Measurements from ENCODE around the gene BRDT. TPM values are rescaled to one million over a fixed set of nuclear protein-coding genes. Genes with fewer than 3 reads are reported as not detected.

BRDT gene
- not detected in 2 replicates for total RNA-seq

DNA sequence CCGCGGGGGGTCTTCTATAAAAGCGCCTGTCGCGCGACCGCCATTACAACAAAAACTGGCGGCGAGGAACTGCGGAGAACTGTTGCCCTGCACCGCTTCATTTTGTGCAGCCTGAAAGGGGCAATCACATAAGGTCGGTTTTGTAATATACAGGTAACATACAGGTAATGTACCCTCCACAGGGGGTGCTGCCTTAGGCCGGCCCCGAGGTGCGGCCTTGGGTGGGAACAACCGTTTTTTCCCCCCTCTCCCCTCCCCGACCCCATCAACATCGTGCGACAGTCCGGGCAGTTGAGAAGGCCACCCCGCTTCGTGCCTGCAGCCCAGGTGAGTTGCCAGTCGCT lies at the start of gene BRDT:
BRDT (plus strand) TSS at position 46 of the 344 bp plus-strand sequence. CDS start 13,354 bp downstream, outside the sequence.
- DNase-seq = no peak
- intact Hi-C loops (cut with micrococcal nuclease) = no loop called here
- peaks cover 13% of the 10 kb centered on the region for H3K4me1 Mint-ChIP-seq

DNA sequence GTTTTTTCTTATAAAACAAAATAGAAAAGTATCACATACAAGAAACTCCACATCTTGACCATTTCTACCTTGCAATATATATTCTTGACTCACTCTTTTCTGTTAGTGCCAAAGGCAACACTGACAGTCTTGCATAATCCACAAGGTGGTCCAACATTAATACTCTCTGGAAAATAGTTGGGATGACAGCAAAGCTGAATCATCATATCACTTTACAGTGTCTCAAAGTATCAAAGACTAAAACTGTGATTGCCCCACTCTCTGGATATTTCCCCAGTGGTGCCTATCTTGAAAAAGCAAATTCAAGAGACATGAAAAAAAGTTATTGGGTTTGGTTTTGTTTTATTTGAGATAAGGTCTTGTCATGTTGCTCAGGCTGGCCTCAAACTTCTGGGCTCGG lies 48.6 kb upstream of the BRDT start:
- no peaks in the 10 kb centered on the region for H3K36me3 Mint-ChIP-seq (ENCODE audit: low read depth)
- no peak overlapping the region for H3K4me3 Mint-ChIP-seq
- intact Hi-C loops (cut with micrococcal nuclease) = no loop called here
- H3K27ac Mint-ChIP-seq = no peak overlapping the region
- H3K27me3 Mint-ChIP-seq = peaks cover 20% of the 10 kb centered on the region
- H3K9me3 Mint-ChIP-seq = no peaks in the 10 kb centered on the region
- no peak for DNase-seq
- peaks cover 9% of the 10 kb centered on the region for H3K4me1 Mint-ChIP-seq

More for the DNA sequence above, at the start of gene BRDT:
- Mint-ChIP-seq H3K4me3 (peak within 1 kb of the TSS; percentile 42), H3K27me3 (no peaks in the 10 kb centered on the region), H3K9me3 (peaks cover 16% of the 10 kb centered on the region), H3K27ac (peak within 1 kb of the TSS; percentile 69), H3K36me3 (ENCODE audit: low read depth) (peaks cover 2% of the 10 kb centered on the region)

DNA sequence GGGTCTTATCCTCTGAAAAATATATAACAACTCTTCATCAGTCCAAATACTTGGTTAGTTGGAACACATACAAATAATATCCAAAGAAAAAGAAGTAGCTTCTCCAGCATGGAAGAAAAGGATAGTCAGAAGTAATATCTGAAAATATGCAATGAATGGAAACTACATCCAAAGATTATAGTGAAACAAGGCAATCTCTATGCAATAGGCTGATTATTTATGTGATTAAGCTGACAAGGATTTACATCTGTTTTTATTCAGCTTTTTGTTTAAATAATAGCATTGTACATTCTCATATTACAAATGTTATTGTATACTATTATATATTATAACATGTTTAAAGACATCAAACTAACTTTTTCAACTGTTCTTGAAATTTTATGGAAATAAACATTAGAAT lies 48.0 kb upstream of the BRDT start:
- Mint-ChIP-seq H3K9me3 (no peaks in the 10 kb centered on the region), H3K4me3 (no peak overlapping the region), H3K4me1 (peaks cover 2% of the 10 kb centered on the region), H3K27ac (no peak overlapping the region), H3K27me3 (peaks cover 20% of the 10 kb centered on the region), H3K36me3 (ENCODE audit: low read depth) (no peaks in the 10 kb centered on the region)
- no peak for DNase-seq
- intact Hi-C loops (cut with micrococcal nuclease) = no loop called here

DNA sequence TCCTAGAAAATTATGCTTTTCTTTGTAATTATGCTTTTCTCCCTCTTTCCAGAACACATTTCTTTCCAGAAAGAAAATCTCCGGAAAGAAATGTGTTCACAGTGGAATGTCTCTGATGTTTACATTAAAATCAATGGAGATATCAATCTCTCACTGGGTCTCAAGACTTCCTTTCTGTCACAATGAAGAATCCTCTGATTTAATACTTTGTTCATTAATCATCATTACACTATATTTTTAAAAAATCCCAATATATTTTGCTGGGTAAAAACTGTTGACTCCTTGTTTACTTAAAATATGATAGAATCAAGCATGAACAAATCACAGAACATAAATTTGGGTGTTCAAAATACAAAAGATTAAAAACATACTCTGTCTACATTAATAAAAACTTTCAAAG lies 36.9 kb upstream of the BRDT start:
- H3K36me3 Mint-ChIP-seq (ENCODE audit: low read depth) = no peaks in the 10 kb centered on the region
- intact Hi-C loops (cut with micrococcal nuclease) = no loop called here
- no peaks in the 10 kb centered on the region for H3K4me1 Mint-ChIP-seq
- H3K4me3 Mint-ChIP-seq = no peak overlapping the region
- no peak for DNase-seq
- peaks cover 17% of the 10 kb centered on the region for H3K27me3 Mint-ChIP-seq
- H3K27ac Mint-ChIP-seq = no peak overlapping the region
- H3K9me3 Mint-ChIP-seq = no peaks in the 10 kb centered on the region

DNA sequence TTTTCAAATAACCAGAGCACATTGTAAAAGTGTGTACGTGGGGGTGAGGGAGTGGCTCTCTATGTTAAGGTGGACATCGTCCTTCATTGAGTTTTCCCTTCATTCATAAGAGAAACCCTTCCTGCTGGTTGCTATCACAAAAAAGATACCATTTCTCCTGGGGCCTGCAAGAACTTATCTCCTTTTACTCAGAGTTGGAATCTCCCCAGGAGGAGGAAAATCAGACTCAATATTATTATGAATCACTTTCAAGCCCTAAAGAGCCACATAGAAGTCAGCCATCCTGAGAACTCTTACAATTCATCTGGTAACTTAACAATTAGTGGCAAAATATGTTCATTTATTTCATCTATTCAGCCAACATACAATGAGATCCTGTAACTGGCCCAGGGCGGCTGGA lies 36.2 kb upstream of the BRDT start:
- Mint-ChIP-seq H3K9me3 (no peaks in the 10 kb centered on the region), H3K27me3 (peaks cover 17% of the 10 kb centered on the region), H3K4me3 (no peak overlapping the region), H3K4me1 (no peaks in the 10 kb centered on the region), H3K36me3 (ENCODE audit: low read depth) (no peaks in the 10 kb centered on the region), H3K27ac (no peak overlapping the region)
- intact Hi-C loops (cut with micrococcal nuclease) = no loop called here
- DNase-seq = no peak

DNA sequence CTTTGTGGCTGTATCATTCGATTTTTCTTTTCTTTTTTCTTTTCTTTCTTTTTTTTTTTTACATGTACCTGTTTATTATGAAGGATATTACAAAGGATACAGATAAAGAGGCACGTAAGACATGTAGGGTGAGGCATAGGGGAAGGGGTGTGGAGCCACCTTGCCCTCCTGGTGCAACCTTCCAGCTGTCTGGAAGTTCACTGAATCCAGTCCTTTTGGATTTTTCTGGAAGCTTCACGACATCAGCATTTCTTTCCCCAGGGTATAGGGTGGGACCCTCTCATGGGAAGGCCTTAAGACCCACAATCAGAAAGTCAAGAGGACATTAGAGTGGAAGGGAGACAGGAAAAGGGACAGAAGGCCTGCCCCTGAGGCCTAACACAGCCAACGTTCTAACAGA lies 33.2 kb upstream of the BRDT start:
- Mint-ChIP-seq H3K9me3 (no peaks in the 10 kb centered on the region), H3K27ac (no peak overlapping the region), H3K36me3 (ENCODE audit: low read depth) (no peaks in the 10 kb centered on the region), H3K27me3 (peaks cover 13% of the 10 kb centered on the region), H3K4me3 (no peak overlapping the region), H3K4me1 (no peaks in the 10 kb centered on the region)
- no peak for DNase-seq
- intact Hi-C loops (cut with micrococcal nuclease) = no loop called here

DNA sequence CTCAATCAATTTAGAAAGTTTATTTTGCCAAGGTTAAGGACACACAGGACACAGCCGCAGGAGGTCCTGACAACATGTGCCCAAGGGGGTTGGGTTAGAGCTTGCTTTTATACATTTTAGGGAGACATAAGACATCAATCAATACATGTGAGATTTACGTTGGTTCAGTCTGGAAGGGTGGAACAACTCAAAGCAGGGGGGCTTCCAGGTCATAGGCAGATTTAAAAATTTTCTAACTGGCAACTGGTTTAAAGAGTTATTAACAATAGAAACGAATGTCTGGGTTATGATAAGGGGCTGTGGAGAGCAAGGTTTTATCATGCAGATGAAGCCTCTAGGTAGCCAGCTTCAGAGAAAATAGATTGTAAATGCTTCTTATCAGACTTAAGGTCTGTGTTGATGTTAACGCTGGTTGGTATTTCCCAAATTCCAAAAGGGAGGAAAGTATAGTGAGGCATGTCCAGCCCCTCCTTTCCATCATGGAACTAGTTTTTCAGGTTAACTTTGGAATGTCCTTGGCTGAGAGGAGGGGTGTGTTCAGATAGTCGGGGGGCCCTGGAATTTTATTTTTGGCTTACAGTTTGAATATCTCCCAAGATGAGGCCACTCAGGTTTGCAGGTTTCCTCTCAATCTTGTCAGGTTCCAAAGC lies 32.3 kb upstream of the BRDT start:
- no peak for DNase-seq
- H3K27me3 Mint-ChIP-seq = peaks cover 15% of the 10 kb centered on the region
- no peaks in the 10 kb centered on the region for H3K36me3 Mint-ChIP-seq (ENCODE audit: low read depth)
- H3K9me3 Mint-ChIP-seq = no peaks in the 10 kb centered on the region
- no peaks in the 10 kb centered on the region for H3K4me1 Mint-ChIP-seq
- no peak overlapping the region for H3K27ac Mint-ChIP-seq
- intact Hi-C loops (cut with micrococcal nuclease) = no loop called here
- no peak overlapping the region for H3K4me3 Mint-ChIP-seq

DNA sequence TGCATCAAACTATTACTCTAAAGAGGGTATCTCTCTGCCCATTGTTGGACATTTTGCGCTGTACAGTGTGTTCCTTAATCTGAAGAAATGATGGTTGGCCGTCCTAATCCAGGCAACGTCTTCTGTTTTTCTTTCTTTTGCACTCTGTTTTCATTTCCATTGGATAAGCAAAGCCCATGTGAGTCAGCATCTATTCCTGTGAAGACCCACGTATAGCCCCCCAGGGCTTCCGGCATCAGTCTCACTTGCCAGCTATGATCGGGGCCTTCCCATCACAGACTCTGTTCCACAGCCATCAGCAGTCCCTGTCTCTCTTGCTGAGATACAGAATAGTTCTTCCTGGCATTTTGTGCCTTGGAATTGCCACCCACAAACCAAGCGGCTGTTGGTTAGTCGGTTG lies 29.2 kb upstream of the BRDT start:
- Mint-ChIP-seq H3K4me3 (no peak overlapping the region), H3K9me3 (peaks cover 6% of the 10 kb centered on the region), H3K27me3 (peaks cover 7% of the 10 kb centered on the region), H3K27ac (no peak overlapping the region), H3K4me1 (peaks cover 7% of the 10 kb centered on the region), H3K36me3 (ENCODE audit: low read depth) (no peaks in the 10 kb centered on the region)
- intact Hi-C loops (cut with micrococcal nuclease) = no loop called here
- DNase-seq = no peak

DNA sequence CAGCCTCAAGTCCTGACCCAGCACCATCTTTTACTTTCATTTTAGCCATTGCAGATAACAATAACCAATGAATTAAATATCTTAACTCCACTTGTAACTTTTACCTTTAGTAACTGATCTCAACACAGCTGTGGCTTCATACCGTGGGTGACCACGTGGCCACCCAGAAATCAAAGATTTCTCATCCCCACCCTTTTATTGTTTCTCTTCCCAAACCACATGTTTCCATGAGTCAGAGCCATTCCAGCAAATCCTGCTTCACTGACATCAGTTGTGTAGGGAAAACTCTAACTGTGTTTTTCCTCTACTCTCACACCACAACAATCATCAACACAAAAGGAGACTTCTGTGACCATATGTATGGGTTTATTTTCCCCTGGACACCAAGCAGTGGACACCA lies 25.1 kb upstream of the BRDT start:
- Mint-ChIP-seq H3K36me3 (ENCODE audit: low read depth) (no peaks in the 10 kb centered on the region), H3K27me3 (peaks cover 10% of the 10 kb centered on the region), H3K27ac (peak overlapping the region; percentile 6), H3K9me3 (peaks cover 6% of the 10 kb centered on the region), H3K4me3 (no peak overlapping the region), H3K4me1 (peaks cover 7% of the 10 kb centered on the region)
- intact Hi-C loops (cut with micrococcal nuclease) = no loop called here
- no peak for DNase-seq

DNA sequence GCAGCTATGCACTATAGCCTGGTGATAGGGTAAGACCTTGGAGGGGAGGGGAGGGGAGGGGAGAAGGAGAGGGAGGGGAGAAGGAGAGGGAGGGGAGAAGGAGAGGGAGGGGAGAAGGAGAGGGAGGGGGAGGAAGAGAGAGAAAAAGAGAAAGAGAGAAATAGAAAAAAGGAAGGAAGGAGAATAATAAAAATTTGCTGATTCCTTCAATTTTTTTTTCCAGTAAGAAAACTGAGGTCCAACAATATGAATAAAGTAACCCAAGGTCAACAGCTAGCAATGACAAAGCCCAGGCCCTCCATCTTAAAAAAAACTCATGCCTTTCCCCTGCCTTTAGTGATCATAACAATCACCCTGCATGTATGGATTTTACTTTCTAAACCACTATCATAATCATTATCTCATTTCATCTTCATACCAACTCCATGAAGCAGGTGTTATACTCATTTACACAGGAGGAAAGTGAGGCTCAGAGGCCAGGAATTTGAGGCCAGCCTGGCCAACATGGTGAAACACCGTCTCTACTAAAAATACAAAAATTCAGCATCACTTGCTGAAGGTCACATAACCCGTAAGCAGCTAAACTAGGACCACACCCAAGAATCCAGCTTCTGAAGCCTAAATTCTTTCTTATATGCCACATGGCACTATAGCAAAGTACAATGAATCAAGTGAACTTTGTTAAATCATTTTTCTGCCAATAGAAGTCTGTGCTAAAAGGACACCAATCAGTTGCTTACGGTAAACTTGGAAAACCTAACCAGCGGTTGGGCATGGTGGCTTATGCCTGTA lies 23.4 kb upstream of the BRDT start:
- DNase-seq = no peak
- intact Hi-C loops (cut with micrococcal nuclease) = loop anchor here (5.0 kb wide), 1 partner anchor 759 kb away; no protein-coding TSS in a partner anchor

DNA sequence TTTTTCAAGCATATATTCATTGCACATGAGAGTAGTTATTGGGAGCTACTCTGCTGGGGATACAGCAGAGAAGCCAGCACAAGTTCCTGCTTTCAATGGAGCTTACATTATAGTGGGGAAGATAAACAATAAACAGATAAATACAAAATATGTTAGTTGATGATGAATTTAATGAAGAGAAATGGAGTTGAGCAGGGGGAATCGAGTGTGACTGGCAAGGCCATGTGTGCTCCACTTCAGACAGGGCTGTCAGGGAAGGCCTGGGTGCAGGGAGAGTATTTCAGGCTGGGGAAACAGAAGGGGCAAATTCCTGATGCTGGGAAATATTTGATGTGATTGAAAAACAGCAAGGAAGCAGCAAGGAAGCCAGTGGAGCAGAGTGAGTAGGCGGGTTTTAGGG lies 21.2 kb upstream of the BRDT start:
- H3K4me1 Mint-ChIP-seq = peaks cover 7% of the 10 kb centered on the region
- no peaks in the 10 kb centered on the region for H3K36me3 Mint-ChIP-seq (ENCODE audit: low read depth)
- intact Hi-C loops (cut with micrococcal nuclease) = loop anchor here (5.0 kb wide), 1 partner anchor 761 kb away; no protein-coding TSS in a partner anchor
- no peak for DNase-seq
- H3K4me3 Mint-ChIP-seq = no peak overlapping the region
- H3K27me3 Mint-ChIP-seq = peaks cover 3% of the 10 kb centered on the region
- H3K27ac Mint-ChIP-seq = no peak overlapping the region
- peaks cover 6% of the 10 kb centered on the region for H3K9me3 Mint-ChIP-seq

More for the DNA sequence above, 23.4 kb upstream of the BRDT start:
- H3K27ac Mint-ChIP-seq = no peak overlapping the region
- peaks cover 6% of the 10 kb centered on the region for H3K9me3 Mint-ChIP-seq
- peaks cover 7% of the 10 kb centered on the region for H3K4me1 Mint-ChIP-seq
- H3K4me3 Mint-ChIP-seq = no peak overlapping the region
- H3K36me3 Mint-ChIP-seq (ENCODE audit: low read depth) = no peaks in the 10 kb centered on the region
- H3K27me3 Mint-ChIP-seq = peaks cover 8% of the 10 kb centered on the region

DNA sequence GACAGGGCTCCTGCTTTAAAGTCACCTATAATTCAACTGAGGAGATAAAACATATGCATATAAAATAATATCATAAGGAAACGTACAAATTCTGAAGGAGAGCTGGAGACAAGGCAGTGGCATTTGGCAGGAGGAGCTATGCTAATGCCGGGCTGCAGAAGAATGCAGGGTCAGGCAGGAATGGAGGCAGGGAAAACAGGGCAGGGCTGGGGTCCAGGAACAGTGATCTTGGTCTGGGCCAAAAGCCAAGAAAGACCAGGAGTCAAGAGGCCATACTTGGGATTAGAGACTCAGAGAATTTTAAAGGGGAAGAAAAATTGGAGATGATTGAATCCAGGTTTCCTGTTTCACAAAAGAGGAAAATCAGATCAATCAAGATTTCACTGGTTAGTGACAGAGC lies 20.0 kb upstream of the BRDT start:
- intact Hi-C loops (cut with micrococcal nuclease) = loop anchor here (5.0 kb wide), 1 partner anchor 762 kb away; no protein-coding TSS in a partner anchor
- no peak for DNase-seq
- Mint-ChIP-seq H3K27me3 (peaks cover 3% of the 10 kb centered on the region), H3K4me1 (peaks cover 1% of the 10 kb centered on the region), H3K9me3 (no peaks in the 10 kb centered on the region), H3K36me3 (ENCODE audit: low read depth) (no peaks in the 10 kb centered on the region), H3K27ac (no peak overlapping the region), H3K4me3 (no peak overlapping the region)

DNA sequence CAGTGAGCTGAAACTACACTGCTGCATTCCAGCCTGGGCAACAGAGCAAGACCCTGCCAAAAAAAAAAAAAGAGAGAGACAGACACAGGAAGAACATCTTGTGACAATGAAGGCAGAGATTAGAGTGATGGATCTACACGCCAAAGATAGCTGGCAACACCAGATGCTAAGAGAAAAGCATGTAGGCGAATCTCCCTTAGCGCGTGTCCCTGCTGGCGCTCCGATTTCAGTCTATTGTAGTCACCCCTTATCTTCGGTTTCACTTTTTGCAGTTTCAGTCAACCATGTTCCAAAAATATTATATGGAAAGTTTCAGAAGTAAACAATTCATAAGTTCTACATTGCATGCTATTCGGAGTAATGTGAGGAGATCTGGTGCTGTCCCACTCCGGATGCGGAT lies 11.6 kb upstream of the BRDT start:
- no peak for DNase-seq
- Mint-ChIP-seq H3K36me3 (ENCODE audit: low read depth) (no peaks in the 10 kb centered on the region), H3K27me3 (no peaks in the 10 kb centered on the region), H3K4me1 (no peaks in the 10 kb centered on the region), H3K9me3 (no peaks in the 10 kb centered on the region), H3K27ac (no peak overlapping the region), H3K4me3 (no peak overlapping the region)
- intact Hi-C loops (cut with micrococcal nuclease) = no loop called here

DNA sequence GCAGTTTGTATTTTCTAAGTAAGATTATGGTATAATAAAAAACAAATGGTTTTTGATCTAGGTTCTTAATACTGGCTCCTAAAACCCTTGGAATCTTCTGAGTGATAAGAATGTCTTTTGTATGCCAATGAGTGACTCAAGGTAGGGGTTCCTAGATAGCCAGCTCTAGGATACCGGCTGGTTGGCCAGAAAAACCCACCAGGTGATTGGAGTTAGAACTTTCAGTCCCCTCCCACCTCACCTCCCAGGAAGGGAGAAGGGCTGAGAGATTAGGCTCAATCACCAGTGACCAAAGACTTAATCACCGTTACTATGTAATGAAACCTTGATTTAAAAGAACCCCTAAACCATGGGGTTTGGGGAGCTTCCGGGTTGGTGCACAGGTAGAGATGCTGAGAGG lies 8.7 kb upstream of the BRDT start:
- intact Hi-C loops (cut with micrococcal nuclease) = no loop called here
- no peak for DNase-seq
- Mint-ChIP-seq H3K27me3 (no peaks in the 10 kb centered on the region), H3K4me1 (no peaks in the 10 kb centered on the region), H3K36me3 (ENCODE audit: low read depth) (no peaks in the 10 kb centered on the region), H3K27ac (no peak overlapping the region), H3K9me3 (no peaks in the 10 kb centered on the region), H3K4me3 (no peak overlapping the region)
